A549 (cell line): ENCODE results near the gene MTAP. TPM values are rescaled to one million over a fixed set of nuclear protein-coding genes. Genes with fewer than 3 reads are reported as not detected.

Experiments
- ATAC-seq, 2 experiments: fragments of 200-7000 bp in 1 of 2; fragments of >200 bp in 1 of 2; cut with Nextera tagmentation in 1 of 2; cut with Tn5 transposase in 1 of 2; 3 replicates each; pipeline versions ENCODE4 v1.8.0 to v1.9.1; 2018 to 2020; ENCODE audit warnings: mild to moderate bottlenecking in 1 of 2, moderate library complexity in 1 of 2
- CTCF ChIA-PET: fragments of 300-600 bp; sonication (Branson Sonifier 250); formaldehyde crosslinking; extraction: SDS; loops from one replicate; lab custom pipeline; 2021; ENCODE audit warnings: antibody characterized with exemption, inconsistent platforms; lab: Yijun Ruan, JAX
- POLR2A ChIA-PET: fragments of 350-600 bp; formaldehyde crosslinking; extraction: SDS; loops from one replicate; lab custom pipeline; 2021; ENCODE audit warnings: antibody characterized with exemption, inconsistent platforms; lab: Yijun Ruan, JAX
- DNase-seq, 2 experiments: peaks; one replicate each; pipeline versions ENCODE4 v3.0.0 to v3.0.0-alpha.2; 2011 to 2016; ENCODE audit warnings: low read depth in 1 of 2, low spot score in 1 of 2
- FAIRE-seq: peaks from 2 replicates; lab custom pipeline; 2011; peaks lifted over from hg19 to GRCh38; lab: Jason Lieb, UNC
- H3K27ac ChIP-seq, 2 experiments: fragments of >200 bp; sonication (Bioruptor Twin); formaldehyde crosslinking; 3 replicates each; pipeline ENCODE4 v1.5.1; 2016 to 2017
- H3K4me1 ChIP-seq: fragments of >200 bp; sonication (Bioruptor Twin); formaldehyde crosslinking; 3 replicates; pipeline ENCODE4 v1.6.1; 2016
- H3K4me2 ChIP-seq: fragments of >200 bp; sonication (Bioruptor Twin); formaldehyde crosslinking; 3 replicates; pipeline ENCODE4 v1.6.1; 2016
- H3K4me3 ChIP-seq: fragments of >200 bp; sonication (Bioruptor Twin); formaldehyde crosslinking; 3 replicates; pipeline ENCODE4 v1.5.1; 2016
- H3K9me3 ChIP-seq: fragments of >200 bp; sonication (Bioruptor Twin); formaldehyde crosslinking; 3 replicates; pipeline ENCODE4 v1.6.1; 2016
- CBX2 ChIP-seq: fragments of 200-600 bp; sonication (generic); IDR thresholded peaks from 2 replicates; pipeline ENCODE4 v1.6.1; 2016; ENCODE audit warnings: low read depth, mild to moderate bottlenecking, borderline replicate concordance
- CHD2 ChIP-seq: fragments of 150-350 bp; IDR thresholded peaks from 2 replicates; pipeline ENCODE4 v1.6.1; 2014; ENCODE audit warnings: low read length; ENCODE audit not compliant: partially characterized antibody
- EHF ChIP-seq: fragments of 250-450 bp; sonication (Bioruptor Pico); IDR thresholded peaks from 2 replicates; pipeline ENCODE4 v1.5.0; 2020; ENCODE audit warnings: mild to moderate bottlenecking
- FOSB ChIP-seq: fragments of 250-450 bp; sonication (Bioruptor Pico); IDR thresholded peaks from 2 replicates; pipeline ENCODE4 v1.5.0; 2020; ENCODE audit warnings: mild to moderate bottlenecking, moderate library complexity
- HEYL ChIP-seq: fragments of 250-450 bp; sonication (Bioruptor Pico); IDR thresholded peaks from 2 replicates; pipeline ENCODE4 v1.8.0; 2021; ENCODE audit warnings: mild to moderate bottlenecking, moderate library complexity
- HOXA7 ChIP-seq: fragments of 250-450 bp; sonication (Bioruptor Pico); IDR thresholded peaks from 2 replicates; pipeline ENCODE4 v1.5.0; 2020; ENCODE audit warnings: mild to moderate bottlenecking, moderate library complexity
- HOXB13 ChIP-seq: fragments of 250-450 bp; sonication (Bioruptor Pico); IDR thresholded peaks from 2 replicates; pipeline ENCODE4 v1.5.0; 2020; ENCODE audit warnings: low read depth, mild to moderate bottlenecking, moderate library complexity
- HOXB5 ChIP-seq: fragments of 250-450 bp; sonication (Bioruptor Pico); IDR thresholded peaks from 2 replicates; pipeline ENCODE4 v1.5.0; 2020; ENCODE audit warnings: mild to moderate bottlenecking, moderate library complexity
- JUNB ChIP-seq: fragments of >200 bp; sonication (Bioruptor Twin); formaldehyde crosslinking; IDR thresholded peaks from 2 replicates; pipeline ENCODE4 v1.6.1; 2016
- MAFK ChIP-seq: fragments of 450-650 bp; IDR thresholded peaks from 2 replicates; pipeline ENCODE4 v1.6.1; 2014; ENCODE audit not compliant: partially characterized antibody
- MAZ ChIP-seq: fragments of 150-350 bp; IDR thresholded peaks from 2 replicates; pipeline ENCODE4 v1.6.1; 2014; ENCODE audit warnings: antibody characterized with exemption, low read depth, low read length, borderline replicate concordance
- MYC ChIP-seq: IDR thresholded peaks from 2 replicates; pipeline ENCODE4 v1.6.1; 2012; ENCODE audit warnings: mild to moderate bottlenecking, inconsistent platforms, low read length, improper control_type of control experiment, borderline replicate concordance
- NFE2L2 ChIP-seq: fragments of 150-350 bp; conservative IDR thresholded peaks from 2 replicates; pipeline ENCODE4 v1.6.1; 2014; ENCODE audit warnings: low read length
- NR3C1 ChIP-seq: fragments of >200 bp; sonication (Bioruptor Twin); formaldehyde crosslinking; IDR thresholded peaks from 3 replicates; pipeline ENCODE4 v1.6.1; 2017
- RARB ChIP-seq: fragments of 250-450 bp; sonication (Bioruptor Pico); IDR thresholded peaks from 2 replicates; pipeline ENCODE4 v1.8.0; 2021; ENCODE audit warnings: mild to moderate bottlenecking, moderate library complexity
- RCOR1 ChIP-seq: fragments of 150-350 bp; IDR thresholded peaks from 2 replicates; pipeline ENCODE4 v1.6.1; 2014; ENCODE audit warnings: antibody characterized with exemption, low read length, low read depth
- RFX5 ChIP-seq: fragments of 450-650 bp; IDR thresholded peaks from 2 replicates; pipeline ENCODE4 v1.7.1; 2014; ENCODE audit warnings: antibody characterized with exemption, mild to moderate bottlenecking, moderate library complexity
- TFCP2L1 ChIP-seq: fragments of 250-450 bp; sonication (Bioruptor Pico); IDR thresholded peaks from 2 replicates; pipeline ENCODE4 v1.5.0; 2021; ENCODE audit warnings: mild to moderate bottlenecking
- ZC3H11A ChIP-seq: fragments of 450-650 bp; IDR thresholded peaks from 2 replicates; pipeline ENCODE4 v1.6.1; 2014; ENCODE audit warnings: antibody characterized with exemption, mild to moderate bottlenecking
- ZFP36 ChIP-seq: fragments of 450-650 bp; IDR thresholded peaks from 2 replicates; pipeline ENCODE4 v1.6.1; 2014; ENCODE audit warnings: borderline replicate concordance; ENCODE audit not compliant: partially characterized antibody
- WGBS: methylation state at CpG from one replicate; pipeline ENCODE4 v1.1.6; 2017; ENCODE audit errors: missing lambda C conversion rate; 5-methylcytosine and 5-hydroxymethylcytosine counted together
- polyA plus RNA-seq, 4 experiments: library from polyadenylated mRNA; depleted of rRNA in 3 of 4; stranded (reverse); fragments of >200 nt; fragmentation: RNase III in 1 of 4; extraction: RNeasy Plus Mini Kit Qiagen cat#74134 plus additional on column Dnase treatment in 1 of 4; gene quantifications; 2 replicates in 3 of 4; 3 replicates in 1 of 4; pipeline ENCODE4 v1.2.3, GENCODE V29; 2011 to 2017
- TF ChIP-seq, protein P1 (sequence below): IDR thresholded peaks from 2 replicates; pipeline ENCODE4 v1.6.1; 2012
- TF ChIP-seq, protein P2 (sequence below): fragments of 150-350 bp; IDR thresholded peaks from 2 replicates; pipeline ENCODE4 v1.6.1; 2014; ENCODE audit warnings: low read depth, mild to moderate bottlenecking, low read length
- TF ChIP-seq, protein P3 (sequence below): IDR thresholded peaks from 2 replicates; pipeline ENCODE4 v1.6.1; 2012
- TF ChIP-seq, protein P4 (sequence below): fragments of >200 bp; sonication (Bioruptor Twin); formaldehyde crosslinking; IDR thresholded peaks from 3 replicates; pipeline ENCODE4 v1.5.1; 2016
- TF ChIP-seq, protein P5 (sequence below): fragments of >200 bp; sonication (Bioruptor Twin); formaldehyde crosslinking; IDR thresholded peaks from 3 replicates; pipeline ENCODE4 v1.6.1; 2016
- TF ChIP-seq, protein P6 (sequence below): fragments of 250-450 bp; sonication (Bioruptor Pico); IDR thresholded peaks from 2 replicates; pipeline ENCODE4 v1.5.0; 2021; ENCODE audit warnings: mild to moderate bottlenecking, moderate library complexity, borderline replicate concordance

The MTAP gene
- polyA plus RNA-seq, 2 of the 4 experiments (the other 2 are of a cell fraction) = 4.1 to 35.6 TPM

DNA sequence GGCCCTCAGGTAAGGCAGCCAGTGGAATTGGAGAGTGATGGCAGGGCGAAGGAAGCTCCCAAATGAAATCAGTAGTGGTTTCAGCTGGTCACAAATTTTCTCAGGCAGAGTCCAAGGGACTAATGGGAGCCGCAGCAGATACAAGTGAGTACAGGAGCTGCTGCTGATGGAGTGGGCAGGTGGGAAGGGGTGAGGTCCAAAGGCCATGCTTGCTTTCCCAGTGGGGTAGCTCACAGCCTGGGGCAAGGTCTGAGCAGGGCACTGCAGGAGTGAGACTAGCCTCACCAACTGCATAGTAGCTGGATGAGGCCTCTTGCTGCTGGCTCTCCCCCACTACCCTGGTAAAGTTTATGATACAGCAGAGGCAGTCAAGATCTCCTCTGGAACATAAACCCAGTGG is 38.2 kb downstream of the MTAP start:
- POLR2A ChIA-PET = no interaction called here
- no peak for TF ChIP-seq CHD2
- no peak for TF ChIP-seq RFX5
- TF ChIP-seq, protein P1, sequence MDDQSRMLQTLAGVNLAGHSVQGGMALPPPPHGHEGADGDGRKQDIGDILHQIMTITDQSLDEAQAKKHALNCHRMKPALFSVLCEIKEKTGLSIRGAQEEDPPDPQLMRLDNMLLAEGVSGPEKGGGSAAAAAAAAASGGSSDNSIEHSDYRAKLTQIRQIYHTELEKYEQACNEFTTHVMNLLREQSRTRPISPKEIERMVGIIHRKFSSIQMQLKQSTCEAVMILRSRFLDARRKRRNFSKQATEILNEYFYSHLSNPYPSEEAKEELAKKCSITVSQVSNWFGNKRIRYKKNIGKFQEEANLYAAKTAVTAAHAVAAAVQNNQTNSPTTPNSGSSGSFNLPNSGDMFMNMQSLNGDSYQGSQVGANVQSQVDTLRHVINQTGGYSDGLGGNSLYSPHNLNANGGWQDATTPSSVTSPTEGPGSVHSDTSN = no peak
- TF ChIP-seq NFE2L2 = no peak
- no peak for TF ChIP-seq RARB (CRISPR knock-in tag)
- TF ChIP-seq MAZ = no peak
- no peaks in the 10 kb centered on the region for H3K9me3 ChIP-seq
- FAIRE-seq = no peak
- no peak for DNase-seq
- CTCF ChIA-PET = no interaction called here
- no peaks in the 10 kb centered on the region for H3K4me1 ChIP-seq
- no peak overlapping the region for H3K27ac ChIP-seq
- no peak overlapping the region for H3K4me2 ChIP-seq
- no peak overlapping the region for H3K4me3 ChIP-seq
- ATAC-seq = no peak
- no CpG with 5 or more reads among the region's 2 CpGs for WGBS

DNA sequence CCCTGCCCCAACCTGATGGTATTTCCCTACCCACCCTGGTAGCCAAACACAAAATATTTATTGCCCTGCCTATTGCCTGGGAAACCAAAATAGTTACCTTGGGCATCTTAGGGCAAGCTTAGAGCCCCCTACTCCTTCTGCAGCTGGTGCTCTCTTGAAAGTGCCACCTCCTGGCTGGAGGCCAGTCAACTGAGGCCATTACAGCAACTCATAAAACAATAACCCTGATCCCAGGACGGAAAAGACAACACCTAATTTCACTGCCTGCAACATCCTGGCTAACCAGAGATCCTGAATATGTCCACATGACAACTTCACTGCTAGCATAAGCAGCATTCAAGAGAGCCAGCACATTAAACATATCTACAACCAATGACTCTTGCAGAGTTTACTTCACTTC is 38.7 kb downstream of the MTAP start:
- WGBS = no CpG with 5 or more reads among the region's 1 CpG
- DNase-seq = no peak
- ChIA-PET CTCF (no interaction called here), POLR2A (no interaction called here)
- H3K4me3 ChIP-seq = no peak overlapping the region
- no peak for ATAC-seq
- H3K9me3 ChIP-seq = no peaks in the 10 kb centered on the region
- FAIRE-seq = no peak
- H3K4me2 ChIP-seq = no peak overlapping the region
- no peak overlapping the region for H3K27ac ChIP-seq
- no peaks in the 10 kb centered on the region for H3K4me1 ChIP-seq
- TF ChIP-seq MAFK = no peak
- TF ChIP-seq ZFP36 = no peak
- no peak for TF ChIP-seq CHD2
- no peak for TF ChIP-seq EHF (CRISPR knock-in tag)
- no peak for TF ChIP-seq RCOR1
- TF ChIP-seq, protein P2, sequence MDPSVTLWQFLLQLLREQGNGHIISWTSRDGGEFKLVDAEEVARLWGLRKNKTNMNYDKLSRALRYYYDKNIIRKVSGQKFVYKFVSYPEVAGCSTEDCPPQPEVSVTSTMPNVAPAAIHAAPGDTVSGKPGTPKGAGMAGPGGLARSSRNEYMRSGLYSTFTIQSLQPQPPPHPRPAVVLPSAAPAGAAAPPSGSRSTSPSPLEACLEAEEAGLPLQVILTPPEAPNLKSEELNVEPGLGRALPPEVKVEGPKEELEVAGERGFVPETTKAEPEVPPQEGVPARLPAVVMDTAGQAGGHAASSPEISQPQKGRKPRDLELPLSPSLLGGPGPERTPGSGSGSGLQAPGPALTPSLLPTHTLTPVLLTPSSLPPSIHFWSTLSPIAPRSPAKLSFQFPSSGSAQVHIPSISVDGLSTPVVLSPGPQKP = no peak
- no peak for TF ChIP-seq RFX5
- no peak for TF ChIP-seq JUNB
- TF ChIP-seq RARB (CRISPR knock-in tag) = no peak
- TF ChIP-seq, protein P3, sequence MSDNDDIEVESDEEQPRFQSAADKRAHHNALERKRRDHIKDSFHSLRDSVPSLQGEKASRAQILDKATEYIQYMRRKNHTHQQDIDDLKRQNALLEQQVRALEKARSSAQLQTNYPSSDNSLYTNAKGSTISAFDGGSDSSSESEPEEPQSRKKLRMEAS = no peak
- no peak for TF ChIP-seq FOSB (CRISPR knock-in tag)
- TF ChIP-seq NR3C1 = no peak
- TF ChIP-seq MAZ = no peak

DNA sequence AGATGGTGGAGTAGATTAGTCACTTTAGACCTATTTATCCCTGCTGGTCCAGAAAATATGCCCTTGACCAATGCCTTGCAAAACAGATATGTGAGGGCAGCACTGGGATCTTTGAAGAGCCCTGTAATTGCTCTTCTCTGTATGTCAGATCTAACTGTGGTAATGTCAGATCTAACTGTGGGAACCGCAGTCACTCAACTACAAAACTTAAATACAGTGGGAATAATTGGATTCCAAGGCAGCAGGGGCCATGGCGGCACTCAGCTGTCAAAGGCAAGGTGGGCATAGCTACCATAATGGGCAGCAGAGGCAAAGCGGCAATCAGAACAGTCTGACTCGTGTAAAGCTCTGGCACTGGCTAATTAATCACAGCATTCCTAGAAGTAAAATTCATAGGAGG is 46.2 kb downstream of the MTAP start:
- ChIA-PET CTCF (no interaction called here), POLR2A (no interaction called here)
- ATAC-seq (no peak), DNase-seq (no peak), FAIRE-seq (no peak)
- no CpG with 5 or more reads among the region's 4 CpGs for WGBS
- H3K9me3 ChIP-seq = no peaks in the 10 kb centered on the region
- H3K27ac ChIP-seq = no peak overlapping the region
- H3K4me3 ChIP-seq = no peak overlapping the region
- no peaks in the 10 kb centered on the region for H3K4me1 ChIP-seq
- H3K4me2 ChIP-seq = no peak overlapping the region
- no peak for TF ChIP-seq CBX2
- TF ChIP-seq TFCP2L1 (CRISPR knock-in tag) = no peak
- TF ChIP-seq ZC3H11A = no peak
- TF ChIP-seq HEYL (CRISPR knock-in tag) = no peak
- TF ChIP-seq, protein P4, sequence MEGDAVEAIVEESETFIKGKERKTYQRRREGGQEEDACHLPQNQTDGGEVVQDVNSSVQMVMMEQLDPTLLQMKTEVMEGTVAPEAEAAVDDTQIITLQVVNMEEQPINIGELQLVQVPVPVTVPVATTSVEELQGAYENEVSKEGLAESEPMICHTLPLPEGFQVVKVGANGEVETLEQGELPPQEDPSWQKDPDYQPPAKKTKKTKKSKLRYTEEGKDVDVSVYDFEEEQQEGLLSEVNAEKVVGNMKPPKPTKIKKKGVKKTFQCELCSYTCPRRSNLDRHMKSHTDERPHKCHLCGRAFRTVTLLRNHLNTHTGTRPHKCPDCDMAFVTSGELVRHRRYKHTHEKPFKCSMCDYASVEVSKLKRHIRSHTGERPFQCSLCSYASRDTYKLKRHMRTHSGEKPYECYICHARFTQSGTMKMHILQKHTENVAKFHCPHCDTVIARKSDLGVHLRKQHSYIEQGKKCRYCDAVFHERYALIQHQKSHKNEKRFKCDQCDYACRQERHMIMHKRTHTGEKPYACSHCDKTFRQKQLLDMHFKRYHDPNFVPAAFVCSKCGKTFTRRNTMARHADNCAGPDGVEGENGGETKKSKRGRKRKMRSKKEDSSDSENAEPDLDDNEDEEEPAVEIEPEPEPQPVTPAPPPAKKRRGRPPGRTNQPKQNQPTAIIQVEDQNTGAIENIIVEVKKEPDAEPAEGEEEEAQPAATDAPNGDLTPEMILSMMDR = no peak
- TF ChIP-seq MAFK = no peak
- no peak for TF ChIP-seq RCOR1
- no peak for TF ChIP-seq MYC
- TF ChIP-seq HOXA7 (CRISPR knock-in tag) = no peak
- TF ChIP-seq MAZ = no peak
- TF ChIP-seq, protein P5, sequence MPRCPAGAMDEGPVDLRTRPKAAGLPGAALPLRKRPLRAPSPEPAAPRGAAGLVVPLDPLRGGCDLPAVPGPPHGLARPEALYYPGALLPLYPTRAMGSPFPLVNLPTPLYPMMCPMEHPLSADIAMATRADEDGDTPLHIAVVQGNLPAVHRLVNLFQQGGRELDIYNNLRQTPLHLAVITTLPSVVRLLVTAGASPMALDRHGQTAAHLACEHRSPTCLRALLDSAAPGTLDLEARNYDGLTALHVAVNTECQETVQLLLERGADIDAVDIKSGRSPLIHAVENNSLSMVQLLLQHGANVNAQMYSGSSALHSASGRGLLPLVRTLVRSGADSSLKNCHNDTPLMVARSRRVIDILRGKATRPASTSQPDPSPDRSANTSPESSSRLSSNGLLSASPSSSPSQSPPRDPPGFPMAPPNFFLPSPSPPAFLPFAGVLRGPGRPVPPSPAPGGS = no peak
- TF ChIP-seq, protein P6, sequence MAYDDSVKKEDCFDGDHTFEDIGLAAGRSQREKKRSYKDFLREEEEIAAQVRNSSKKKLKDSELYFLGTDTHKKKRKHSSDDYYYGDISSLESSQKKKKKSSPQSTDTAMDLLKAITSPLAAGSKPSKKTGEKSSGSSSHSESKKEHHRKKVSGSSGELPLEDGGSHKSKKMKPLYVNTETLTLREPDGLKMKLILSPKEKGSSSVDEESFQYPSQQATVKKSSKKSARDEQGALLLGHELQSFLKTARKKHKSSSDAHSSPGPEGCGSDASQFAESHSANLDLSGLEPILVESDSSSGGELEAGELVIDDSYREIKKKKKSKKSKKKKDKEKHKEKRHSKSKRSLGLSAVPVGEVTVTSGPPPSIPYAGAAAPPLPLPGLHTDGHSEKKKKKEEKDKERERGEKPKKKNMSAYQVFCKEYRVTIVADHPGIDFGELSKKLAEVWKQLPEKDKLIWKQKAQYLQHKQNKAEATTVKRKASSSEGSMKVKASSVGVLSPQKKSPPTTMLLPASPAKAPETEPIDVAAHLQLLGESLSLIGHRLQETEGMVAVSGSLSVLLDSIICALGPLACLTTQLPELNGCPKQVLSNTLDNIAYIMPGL = no peak
- no peak for TF ChIP-seq RARB (CRISPR knock-in tag)
- TF ChIP-seq NFE2L2 = no peak
- TF ChIP-seq HOXB5 (CRISPR knock-in tag) = no peak
- TF ChIP-seq HOXB13 (CRISPR knock-in tag) = no peak
